IPS-15b (cell line): ENCODE data around the gene RRBP1.

Source experiments
- H3K27me3 ChIP-seq: one replicate; pipeline ENCODE4 v1.6.1; 2013; ENCODE audit warnings: low read length; ENCODE audit not compliant: control insufficient read depth, insufficient read depth
- H3K36me3 ChIP-seq: one replicate; pipeline ENCODE4 v1.6.1; 2013; ENCODE audit warnings: low read length; ENCODE audit not compliant: control insufficient read depth, insufficient read depth
- H3K4me1 ChIP-seq: one replicate; pipeline ENCODE4 v1.6.1; 2013; ENCODE audit warnings: mild to moderate bottlenecking, low read length; ENCODE audit not compliant: control insufficient read depth, insufficient read depth
- H3K4me3 ChIP-seq: one replicate; pipeline ENCODE4 v1.5.1; 2013; ENCODE audit warnings: low read depth, low read length
- H3K9ac ChIP-seq: one replicate; pipeline ENCODE4 v1.6.1; 2013; ENCODE audit warnings: low read depth, mild to moderate bottlenecking, low read length
- H3K9me3 ChIP-seq: one replicate; pipeline ENCODE4 v1.6.1; 2013; ENCODE audit warnings: mild to moderate bottlenecking, low read length; ENCODE audit not compliant: control insufficient read depth, insufficient read depth

The RRBP1 gene

GRCh38 chr20:17625246-17626051 lies 56.6 kb downstream of the RRBP1 start:
- Histone ChIP-seq H3K27me3 (no peaks in the 10 kb centered on the region), H3K4me1 (no peaks in the 10 kb centered on the region), H3K9me3 (no peaks in the 10 kb centered on the region), H3K9ac (no peak overlapping the region), H3K36me3 (peaks cover 78% of the 10 kb centered on the region), H3K4me3 (no peak overlapping the region)

DNA sequence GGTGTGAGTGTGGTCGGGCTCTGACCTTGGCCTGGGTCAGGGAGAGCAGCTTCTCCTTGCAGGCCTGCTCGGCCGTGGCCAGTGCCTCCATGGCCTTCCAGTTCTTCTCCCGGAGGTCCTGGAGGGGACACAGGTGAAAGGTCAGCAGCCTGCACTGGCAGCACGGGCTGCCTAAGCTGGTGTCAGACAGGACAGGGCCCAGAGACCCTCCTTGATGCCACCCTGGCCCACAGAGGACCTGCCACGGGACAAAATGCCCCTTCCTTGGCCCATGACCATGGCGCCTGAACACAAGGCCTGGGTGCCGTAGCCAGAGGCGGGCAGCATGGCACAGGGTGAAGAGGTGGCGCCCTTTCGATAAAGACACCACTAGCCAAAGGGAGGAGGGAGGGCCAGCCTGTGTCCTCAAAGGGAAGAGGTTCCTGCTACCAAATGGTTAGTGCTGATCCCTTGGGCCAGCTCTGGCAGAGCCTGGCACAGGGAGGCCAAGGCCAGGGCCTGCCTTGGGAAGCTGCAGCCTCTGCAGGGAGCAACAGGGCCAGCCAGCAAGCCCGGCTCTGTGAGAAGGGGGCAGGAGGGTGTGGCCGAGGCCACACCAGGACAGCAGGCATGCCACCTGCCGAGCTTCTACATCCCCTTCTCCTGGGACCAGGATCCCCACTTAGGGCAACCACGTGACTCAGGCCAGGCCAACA lies 57.3 kb downstream of the RRBP1 start:
- Histone ChIP-seq H3K36me3 (peaks cover 77% of the 10 kb centered on the region), H3K4me1 (no peaks in the 10 kb centered on the region), H3K9ac (no peak overlapping the region), H3K4me3 (no peak overlapping the region), H3K27me3 (no peaks in the 10 kb centered on the region), H3K9me3 (no peaks in the 10 kb centered on the region)

- Histone ChIP-seq H3K4me1 (no peaks in the 10 kb centered on the region), H3K9me3 (no peaks in the 10 kb centered on the region), H3K36me3 (peaks cover 77% of the 10 kb centered on the region), H3K27me3 (no peaks in the 10 kb centered on the region), H3K4me3 (no peak overlapping the region), H3K9ac (no peak overlapping the region)
These were observed 58.0 kb downstream of the RRBP1 start for GRCh38 chr20:17624070-17624469.

- Histone ChIP-seq H3K9me3 (no peaks in the 10 kb centered on the region), H3K4me1 (no peaks in the 10 kb centered on the region), H3K36me3 (peaks cover 81% of the 10 kb centered on the region), H3K9ac (no peak overlapping the region), H3K4me3 (no peak overlapping the region), H3K27me3 (no peaks in the 10 kb centered on the region)
These were observed 59.1 kb downstream of the RRBP1 start for GRCh38 chr20:17622851-17623508.

- H3K9me3 ChIP-seq = no peaks in the 10 kb centered on the region
- H3K27me3 ChIP-seq = no peaks in the 10 kb centered on the region
- H3K4me3 ChIP-seq = no peak overlapping the region
These were observed 59.8 kb downstream of the RRBP1 start for GRCh38 chr20:17622086-17622850.

GRCh38 chr20:17621229-17621968 lies 60.6 kb downstream of the RRBP1 start:
- no peaks in the 10 kb centered on the region for H3K4me1 ChIP-seq
- H3K9me3 ChIP-seq = no peaks in the 10 kb centered on the region
- peaks cover 70% of the 10 kb centered on the region for H3K36me3 ChIP-seq
- H3K9ac ChIP-seq = no peak overlapping the region
- H3K27me3 ChIP-seq = no peaks in the 10 kb centered on the region
- H3K4me3 ChIP-seq = no peak overlapping the region

More at GRCh38 chr20:17622086-17622850, 59.8 kb downstream of the RRBP1 start:
- Histone ChIP-seq H3K9ac (no peak overlapping the region), H3K4me1 (no peaks in the 10 kb centered on the region), H3K36me3 (peaks cover 79% of the 10 kb centered on the region)

- H3K4me3 ChIP-seq = no peak overlapping the region
- H3K9ac ChIP-seq = no peak overlapping the region
- no peaks in the 10 kb centered on the region for H3K9me3 ChIP-seq
- H3K27me3 ChIP-seq = no peaks in the 10 kb centered on the region
- H3K4me1 ChIP-seq = no peaks in the 10 kb centered on the region
- H3K36me3 ChIP-seq = peaks cover 65% of the 10 kb centered on the region
These were observed 61.4 kb downstream of the RRBP1 start for GRCh38 chr20:17620371-17621228.

DNA sequence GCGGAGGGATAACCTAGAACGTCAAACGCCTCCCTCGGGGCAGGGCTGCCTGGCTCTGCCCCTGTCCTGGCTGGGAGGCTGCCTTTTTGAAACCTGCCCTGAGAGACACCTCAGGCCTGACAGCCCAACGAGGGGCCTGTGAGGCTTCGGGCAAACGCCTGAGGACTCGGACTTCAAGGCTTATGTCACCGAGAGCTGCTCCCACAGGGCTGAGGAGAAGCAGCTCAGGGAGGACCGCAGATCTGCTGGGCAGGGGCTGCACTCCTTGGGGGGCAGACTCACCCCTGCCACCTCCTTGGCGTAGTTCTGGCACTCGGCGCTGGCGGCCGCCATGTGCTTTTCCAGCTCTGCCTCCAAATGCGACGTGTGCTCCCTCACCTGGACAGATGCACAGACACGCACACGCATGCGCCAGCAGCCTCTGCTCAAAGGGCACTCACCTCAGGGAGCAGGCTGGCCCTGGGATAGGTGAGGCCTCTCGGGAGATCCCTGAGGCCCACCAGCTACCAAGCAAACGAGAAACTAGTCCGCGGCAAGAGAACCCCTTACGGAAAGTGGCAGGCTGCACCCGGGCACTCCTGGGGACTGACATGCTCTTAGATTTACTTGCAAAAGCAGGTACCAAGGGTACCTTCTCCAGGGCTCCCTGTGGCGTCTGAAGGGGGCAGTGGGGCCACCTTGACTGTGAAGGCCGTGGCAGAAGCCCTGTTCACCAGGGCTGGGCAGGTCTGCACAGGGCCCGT lies 62.5 kb downstream of the RRBP1 start:
- H3K4me1 ChIP-seq = no peaks in the 10 kb centered on the region
- peaks cover 64% of the 10 kb centered on the region for H3K36me3 ChIP-seq
- no peaks in the 10 kb centered on the region for H3K27me3 ChIP-seq
- H3K9ac ChIP-seq = no peak overlapping the region
- no peaks in the 10 kb centered on the region for H3K9me3 ChIP-seq
- H3K4me3 ChIP-seq = no peak overlapping the region

DNA sequence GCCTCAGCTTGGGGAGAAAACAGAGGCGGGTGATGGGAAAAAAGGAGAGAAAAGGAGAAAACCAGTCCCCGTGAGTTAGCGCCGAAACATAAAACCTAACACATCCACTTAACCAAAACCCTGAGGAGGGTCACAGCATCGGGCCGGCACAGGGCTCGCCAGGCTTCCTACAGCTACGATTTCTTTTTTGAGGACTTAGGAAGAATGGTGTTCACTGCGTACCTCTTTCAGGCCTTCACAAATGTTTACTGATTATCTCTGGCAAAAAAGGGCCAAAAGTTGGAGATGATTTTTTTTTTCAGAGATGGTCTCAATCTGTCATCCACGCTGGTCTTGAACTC lies 63.4 kb downstream of the RRBP1 start:
- Histone ChIP-seq H3K27me3 (no peaks in the 10 kb centered on the region), H3K4me1 (no peaks in the 10 kb centered on the region), H3K4me3 (no peak overlapping the region), H3K36me3 (peaks cover 61% of the 10 kb centered on the region), H3K9me3 (no peaks in the 10 kb centered on the region), H3K9ac (no peak overlapping the region)
